ENCODE measurements around the gene TMEM233. TPM values are rescaled to one million over a fixed set of nuclear protein-coding genes. Genes with fewer than 3 reads are reported as not detected.

TMEM233 gene
- total and polyA plus RNA-seq, 12 donors = 0.17 to 1.0 (median 0.53) TPM; not detected in 2

DNA sequence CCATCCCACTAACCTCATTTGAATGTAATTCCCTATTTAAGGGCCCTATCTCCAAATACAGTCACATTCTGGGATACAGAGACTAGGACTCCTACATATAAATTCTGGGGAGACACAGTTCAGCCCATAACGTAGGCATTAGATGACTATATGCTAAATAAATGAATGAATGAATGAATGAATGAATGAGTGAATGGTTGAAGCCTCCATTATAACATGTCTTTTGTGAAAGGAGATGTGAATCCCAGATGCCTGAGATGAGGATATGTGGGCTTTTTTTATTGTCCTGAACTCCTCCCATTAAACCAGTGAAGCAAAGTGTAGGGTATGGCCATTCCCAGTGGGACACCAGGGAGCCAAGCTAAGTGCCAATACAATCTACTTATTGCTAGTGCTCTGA lies 20.5 kb upstream of the TMEM233 start:
- no peaks in the 10 kb centered on the region for H3K9me3 ChIP-seq (replicated peaks in 1 of 3)
- 74 to 79% (median 77%) methylated on average over 1 of the region's 1 CpG for WGBS, 4 donors
- no peak overlapping the region for H3K4me3 ChIP-seq
- TF ChIP-seq, protein P1, sequence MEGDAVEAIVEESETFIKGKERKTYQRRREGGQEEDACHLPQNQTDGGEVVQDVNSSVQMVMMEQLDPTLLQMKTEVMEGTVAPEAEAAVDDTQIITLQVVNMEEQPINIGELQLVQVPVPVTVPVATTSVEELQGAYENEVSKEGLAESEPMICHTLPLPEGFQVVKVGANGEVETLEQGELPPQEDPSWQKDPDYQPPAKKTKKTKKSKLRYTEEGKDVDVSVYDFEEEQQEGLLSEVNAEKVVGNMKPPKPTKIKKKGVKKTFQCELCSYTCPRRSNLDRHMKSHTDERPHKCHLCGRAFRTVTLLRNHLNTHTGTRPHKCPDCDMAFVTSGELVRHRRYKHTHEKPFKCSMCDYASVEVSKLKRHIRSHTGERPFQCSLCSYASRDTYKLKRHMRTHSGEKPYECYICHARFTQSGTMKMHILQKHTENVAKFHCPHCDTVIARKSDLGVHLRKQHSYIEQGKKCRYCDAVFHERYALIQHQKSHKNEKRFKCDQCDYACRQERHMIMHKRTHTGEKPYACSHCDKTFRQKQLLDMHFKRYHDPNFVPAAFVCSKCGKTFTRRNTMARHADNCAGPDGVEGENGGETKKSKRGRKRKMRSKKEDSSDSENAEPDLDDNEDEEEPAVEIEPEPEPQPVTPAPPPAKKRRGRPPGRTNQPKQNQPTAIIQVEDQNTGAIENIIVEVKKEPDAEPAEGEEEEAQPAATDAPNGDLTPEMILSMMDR (IDR thresholded peaks at IDR 0.05) = no peak
- TF ChIP-seq POLR2A (IDR thresholded peaks at IDR 0.05) = no peak
- no peaks in the 10 kb centered on the region for H3K27me3 ChIP-seq
- no peaks in the 10 kb centered on the region for H3K36me3 ChIP-seq (replicated peaks in 1 of 2)
- no peak overlapping the region for H3K27ac ChIP-seq
- H3K4me1 ChIP-seq (replicated peaks in 1 of 2) = no peaks in the 10 kb centered on the region
- intact Hi-C loops (cut with DNase I) = no loop called here
- no peak for DNase-seq

DNA sequence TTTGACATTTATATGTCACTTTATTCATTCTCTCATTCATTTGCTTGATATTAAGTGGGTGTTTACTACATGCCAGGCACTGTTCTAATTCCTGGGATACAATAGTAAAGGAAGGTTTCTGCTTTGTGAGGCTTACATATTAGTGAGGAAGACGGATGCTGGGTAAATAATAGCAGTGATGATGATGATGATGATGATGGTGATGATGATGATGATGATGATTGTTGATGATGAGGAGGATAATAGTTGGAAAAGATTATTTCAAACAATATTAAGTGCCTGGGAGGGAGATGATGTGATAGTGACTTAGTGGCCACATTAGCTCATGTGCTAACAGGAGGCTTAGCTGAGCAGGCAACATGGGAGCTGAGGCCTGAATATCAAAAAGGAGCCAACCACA lies 19.3 kb upstream of the TMEM233 start:
- TF ChIP-seq, protein P1 (IDR thresholded peaks at IDR 0.05) = no peak
- no peak for TF ChIP-seq POLR2A (IDR thresholded peaks at IDR 0.05)
- intact Hi-C loops (cut with DNase I) = no loop called here
- H3K27me3 ChIP-seq = no peaks in the 10 kb centered on the region
- no peaks in the 10 kb centered on the region for H3K36me3 ChIP-seq (replicated peaks in 1 of 2)
- H3K4me1 ChIP-seq (replicated peaks in 1 of 2) = no peaks in the 10 kb centered on the region
- WGBS, 4 donors = 85 to 90% (median 87%) methylated on average over 1 of the region's 1 CpG
- H3K9me3 ChIP-seq (replicated peaks in 1 of 3) = no peaks in the 10 kb centered on the region
- DNase-seq = no peak
- H3K27ac ChIP-seq = no peak overlapping the region
- H3K4me3 ChIP-seq = no peak overlapping the region

DNA sequence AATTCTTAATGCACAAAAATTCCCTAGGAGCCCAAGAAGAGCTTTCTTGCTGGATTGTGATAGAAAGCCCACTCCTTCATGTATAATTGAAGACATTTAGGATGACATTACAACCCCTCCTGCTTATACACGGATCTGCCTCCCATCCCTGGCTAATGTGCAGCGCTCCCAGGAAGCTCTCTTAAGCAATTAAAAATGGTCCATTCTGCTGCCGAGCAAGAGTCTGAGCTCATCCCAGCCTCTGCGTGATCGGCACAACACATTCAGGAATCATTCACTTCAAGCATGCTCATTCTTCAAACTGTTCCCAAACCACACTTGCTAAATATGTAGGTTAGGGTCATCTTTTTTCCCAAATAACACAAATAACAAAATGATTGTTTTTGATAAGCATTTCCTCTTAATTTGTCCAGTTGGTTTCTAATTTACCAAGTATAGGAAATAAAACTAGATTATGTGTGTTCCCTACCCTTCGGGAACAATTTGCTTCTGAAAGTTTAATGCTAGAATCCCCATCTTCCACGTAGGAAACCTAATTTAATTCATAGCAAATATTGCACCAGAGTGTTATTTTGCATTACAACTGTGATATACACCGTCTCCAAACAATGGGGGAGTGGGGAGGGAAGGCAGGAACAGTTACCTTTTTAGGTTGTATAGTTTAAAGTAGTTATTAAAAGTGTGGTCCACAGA lies 17.3 kb upstream of the TMEM233 start:
- Histone ChIP-seq H3K27me3 (no peaks in the 10 kb centered on the region), H3K9me3 (replicated peaks in 1 of 3) (no peaks in the 10 kb centered on the region), H3K4me1 (replicated peaks in 1 of 2) (no peaks in the 10 kb centered on the region), H3K36me3 (replicated peaks in 1 of 2) (no peaks in the 10 kb centered on the region), H3K27ac (no peak overlapping the region), H3K4me3 (no peak overlapping the region)
- DNase-seq = no peak
- TF ChIP-seq, protein P1 (IDR thresholded peaks at IDR 0.05) = no peak
- TF ChIP-seq POLR2A (IDR thresholded peaks at IDR 0.05) = no peak
- WGBS, 4 donors = 61 to 70% (median 66%) methylated on average over 8 of the region's 8 CpGs
- intact Hi-C loops (cut with DNase I) = no loop called here

DNA sequence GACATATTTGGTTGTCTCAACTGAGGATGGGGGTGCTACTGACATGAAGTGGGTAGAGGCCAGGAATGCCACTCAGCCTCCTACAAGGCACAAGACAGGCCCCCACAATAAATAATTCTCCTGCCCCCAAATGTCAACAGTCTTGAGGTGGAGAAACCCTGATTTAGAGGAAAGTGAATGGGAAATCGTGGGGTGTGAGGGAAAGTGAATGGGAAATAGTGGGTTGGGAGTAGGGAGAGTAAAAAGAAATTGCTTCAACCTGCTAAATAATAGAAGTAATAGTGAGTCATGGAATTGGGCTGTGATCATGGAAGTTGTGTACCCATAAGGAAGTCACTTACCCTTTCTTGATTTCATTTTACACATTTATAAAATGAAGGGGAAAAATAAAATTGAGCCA lies 16.7 kb upstream of the TMEM233 start:
- Histone ChIP-seq H3K4me3 (no peak overlapping the region), H3K4me1 (replicated peaks in 1 of 2) (no peaks in the 10 kb centered on the region), H3K9me3 (replicated peaks in 1 of 3) (no peaks in the 10 kb centered on the region), H3K27ac (no peak overlapping the region), H3K27me3 (no peaks in the 10 kb centered on the region), H3K36me3 (replicated peaks in 1 of 2) (no peaks in the 10 kb centered on the region)
- intact Hi-C loops (cut with DNase I) = no loop called here
- 48 to 59% (median 55%) methylated on average over 1 of the region's 1 CpG for WGBS, 4 donors
- TF ChIP-seq, protein P1 (IDR thresholded peaks at IDR 0.05) = no peak
- no peak for TF ChIP-seq POLR2A (IDR thresholded peaks at IDR 0.05)
- no peak for DNase-seq

Measured in adrenal gland (tissue), 12 donors.